Smooth muscle cell (in vitro differentiated cells): Measurements from ENCODE around the gene HRCT1. TPM values are rescaled to one million over a fixed set of nuclear protein-coding genes. Genes with fewer than 3 reads are reported as not detected.
A peak's percentile ranks its signal among the peaks of the same experiment; 100 is the strongest.

Source experiments
- DNase-seq: peaks from one replicate; lab custom pipeline; 2025; ENCODE audit not compliant: unreplicated experiment; lab: John Stamatoyannopoulos, UW
- H2AFZ ChIP-seq: fragments of 200-600 bp; sonication (generic); 2 replicates; pipeline ENCODE4 v1.6.0; 2016; ENCODE audit warnings: antibody characterized with exemption, low read depth, mild to moderate bottlenecking
- H3F3A ChIP-seq: fragments of 200-600 bp; sonication (generic); 2 replicates; pipeline ENCODE4 v1.6.0; 2017; ENCODE audit warnings: antibody characterized with exemption, low read depth
- H3K27ac ChIP-seq: fragments of 200-600 bp; sonication (generic); 2 replicates; pipeline ENCODE4 v1.5.1; 2016; ENCODE audit warnings: low read depth, mild to moderate bottlenecking
- H3K27me3 ChIP-seq: fragments of 200-600 bp; sonication (generic); 2 replicates; pipeline ENCODE4 v1.6.1; 2016; ENCODE audit warnings: low read depth, mild to moderate bottlenecking
- H3K36me3 ChIP-seq: fragments of 200-600 bp; sonication (generic); 2 replicates; pipeline ENCODE4 v1.5.1; 2016; ENCODE audit warnings: low read depth
- H3K4me1 ChIP-seq: fragments of 200-600 bp; sonication (generic); 2 replicates; pipeline ENCODE4 v1.5.1; 2016; ENCODE audit warnings: low read depth
- H3K4me2 ChIP-seq: fragments of 200-600 bp; sonication (generic); 2 replicates; pipeline ENCODE4 v1.6.0; 2016; ENCODE audit warnings: mild to moderate bottlenecking
- H3K4me3 ChIP-seq: fragments of 200-600 bp; sonication (generic); 2 replicates; pipeline ENCODE4 v1.5.1; 2016; ENCODE audit warnings: mild to moderate bottlenecking
- H3K79me2 ChIP-seq: fragments of 200-600 bp; sonication (generic); 2 replicates; pipeline ENCODE4 v1.6.0; 2016; ENCODE audit warnings: low read depth, mild to moderate bottlenecking
- H3K9ac ChIP-seq: fragments of 200-600 bp; sonication (generic); 2 replicates; pipeline ENCODE4 v1.6.0; 2016; ENCODE audit warnings: low read depth
- H3K9me3 ChIP-seq: fragments of 200-600 bp; sonication (generic); replicated peaks from 2 replicates; pipeline ENCODE4 v1.5.1; 2016; ENCODE audit warnings: low read depth
- H4K20me1 ChIP-seq: fragments of 200-600 bp; sonication (generic); 2 replicates; pipeline ENCODE4 v1.6.0; 2016; ENCODE audit warnings: low read depth
- WGBS: methylation state at CpG from one replicate; pipeline ENCODE4 v1.1.7; 2016; ENCODE audit warnings: low lambda C conversion rate; 5-methylcytosine and 5-hydroxymethylcytosine counted together
- polyA plus RNA-seq: library from polyadenylated mRNA; unstranded; fragments of >200 nt; fragmentation: Nextera tagmentation; extraction: Ambion mirVana; gene quantifications from 2 replicates; pipeline ENCODE4 v1.2.1, GENCODE V29; 2016
- total RNA-seq: library from RNA; depleted of rRNA; stranded (reverse); fragments of >200 nt; gene quantifications from 2 replicates; pipeline ENCODE4 v1.2.3, GENCODE V29; 2014
- TF ChIP-seq, protein P1 (sequence below): fragments of 200-600 bp; sonication (generic); IDR thresholded peaks from 2 replicates; pipeline ENCODE4 v1.5.1; 2017; ENCODE audit warnings: borderline replicate concordance, mild to moderate bottlenecking, antibody characterized with exemption; ENCODE audit not compliant: insufficient read depth, poor library complexity, severe bottlenecking

Gene HRCT1
- total RNA-seq (1.1 TPM in 1 of 2 replicates, not detected in the other), polyA plus RNA-seq (0.45 TPM in 1 of 2 replicates, not detected in the other)

DNA sequence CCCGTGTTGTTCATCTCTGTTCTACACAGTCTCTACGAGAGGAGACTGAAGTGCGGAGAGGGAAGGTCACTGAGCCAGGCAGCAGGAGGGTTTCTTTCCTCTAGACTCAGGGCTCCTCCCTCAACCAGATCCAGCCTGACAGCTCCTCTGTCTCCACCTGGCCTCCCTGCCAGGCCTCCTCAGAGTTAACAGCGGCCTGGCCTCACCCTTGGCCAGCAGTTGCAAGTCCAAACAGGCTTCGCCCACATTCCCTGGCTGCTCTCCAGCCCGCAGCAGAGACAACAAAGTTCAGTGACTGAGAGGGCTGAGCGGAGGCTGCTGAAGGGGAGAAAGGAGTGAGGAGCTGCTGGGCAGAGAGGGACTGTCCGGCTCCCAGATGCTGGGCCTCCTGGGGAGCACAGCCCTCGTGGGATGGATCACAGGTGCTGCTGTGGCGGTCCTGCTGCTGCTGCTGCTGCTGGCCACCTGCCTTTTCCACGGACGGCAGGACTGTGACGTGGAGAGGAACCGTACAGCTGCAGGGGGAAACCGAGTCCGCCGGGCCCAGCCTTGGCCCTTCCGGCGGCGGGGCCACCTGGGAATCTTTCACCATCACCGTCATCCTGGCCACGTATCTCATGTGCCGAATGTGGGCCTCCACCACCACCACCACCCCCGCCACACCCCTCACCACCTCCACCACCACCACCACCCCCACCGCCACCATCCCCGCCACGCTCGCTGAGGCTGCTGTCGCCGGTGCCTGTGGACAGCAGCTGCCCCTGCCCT lies at the start of gene HRCT1:
TSS of gene HRCT1 (plus strand) at position 291 of the 768 bp plus-strand sequence. CDS start at position 377, 86 bp downstream.
- Histone ChIP-seq H3K79me2 (no peaks in the 10 kb centered on the region), H3K27me3 (no peaks in the 10 kb centered on the region), H3K9me3 (no peaks in the 10 kb centered on the region), H3K36me3 (no peaks in the 10 kb centered on the region), H3K27ac (peak within 1 kb of the TSS; percentile 66), H4K20me1 (no peaks in the 10 kb centered on the region), H3F3A (peaks cover 12% of the 10 kb centered on the region), H3K9ac (no peak within 1 kb of the TSS), H2AFZ (peak within 1 kb of the TSS; percentile 10), H3K4me1 (peaks cover 26% of the 10 kb centered on the region), H3K4me3 (no peak within 1 kb of the TSS), H3K4me2 (peak within 1 kb of the TSS; percentile 68)
- WGBS: 69% methylated on average over 22 of the region's 30 CpGs
- no peak for DNase-seq
- TF ChIP-seq, protein P1, sequence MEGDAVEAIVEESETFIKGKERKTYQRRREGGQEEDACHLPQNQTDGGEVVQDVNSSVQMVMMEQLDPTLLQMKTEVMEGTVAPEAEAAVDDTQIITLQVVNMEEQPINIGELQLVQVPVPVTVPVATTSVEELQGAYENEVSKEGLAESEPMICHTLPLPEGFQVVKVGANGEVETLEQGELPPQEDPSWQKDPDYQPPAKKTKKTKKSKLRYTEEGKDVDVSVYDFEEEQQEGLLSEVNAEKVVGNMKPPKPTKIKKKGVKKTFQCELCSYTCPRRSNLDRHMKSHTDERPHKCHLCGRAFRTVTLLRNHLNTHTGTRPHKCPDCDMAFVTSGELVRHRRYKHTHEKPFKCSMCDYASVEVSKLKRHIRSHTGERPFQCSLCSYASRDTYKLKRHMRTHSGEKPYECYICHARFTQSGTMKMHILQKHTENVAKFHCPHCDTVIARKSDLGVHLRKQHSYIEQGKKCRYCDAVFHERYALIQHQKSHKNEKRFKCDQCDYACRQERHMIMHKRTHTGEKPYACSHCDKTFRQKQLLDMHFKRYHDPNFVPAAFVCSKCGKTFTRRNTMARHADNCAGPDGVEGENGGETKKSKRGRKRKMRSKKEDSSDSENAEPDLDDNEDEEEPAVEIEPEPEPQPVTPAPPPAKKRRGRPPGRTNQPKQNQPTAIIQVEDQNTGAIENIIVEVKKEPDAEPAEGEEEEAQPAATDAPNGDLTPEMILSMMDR: no peak

DNA sequence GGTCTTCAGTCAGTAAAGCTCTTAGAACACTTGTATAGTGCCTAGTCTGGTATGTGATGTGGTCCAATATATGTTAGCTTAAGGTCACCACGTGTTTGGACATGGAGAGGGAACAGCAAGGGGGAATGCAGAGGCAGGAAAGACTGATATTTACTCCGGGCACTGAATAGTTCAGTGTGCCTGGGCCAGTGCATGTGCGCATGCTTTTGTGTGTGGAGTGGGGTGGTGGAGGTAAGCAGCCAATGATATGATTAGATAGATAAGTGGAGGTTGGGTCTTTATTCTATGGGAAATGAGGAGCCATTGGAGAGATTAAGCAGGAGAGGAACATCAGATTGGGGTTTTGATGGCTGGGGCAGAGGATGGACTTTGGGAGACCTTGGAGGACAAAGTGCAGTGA lies 49.8 kb upstream of the HRCT1 start:
- Histone ChIP-seq H3K79me2 (no peaks in the 10 kb centered on the region), H3K4me1 (no peaks in the 10 kb centered on the region), H3F3A (no peaks in the 10 kb centered on the region), H3K36me3 (no peaks in the 10 kb centered on the region), H3K4me3 (no peak overlapping the region), H3K27ac (no peak overlapping the region), H2AFZ (no peak overlapping the region), H3K27me3 (peaks cover 8% of the 10 kb centered on the region), H3K4me2 (no peak overlapping the region), H4K20me1 (no peaks in the 10 kb centered on the region), H3K9ac (no peak overlapping the region), H3K9me3 (no peaks in the 10 kb centered on the region)
- DNase-seq: no peak
- 89% methylated on average over 3 of the region's 3 CpGs for WGBS
- TF ChIP-seq, protein P1: no peak

DNA sequence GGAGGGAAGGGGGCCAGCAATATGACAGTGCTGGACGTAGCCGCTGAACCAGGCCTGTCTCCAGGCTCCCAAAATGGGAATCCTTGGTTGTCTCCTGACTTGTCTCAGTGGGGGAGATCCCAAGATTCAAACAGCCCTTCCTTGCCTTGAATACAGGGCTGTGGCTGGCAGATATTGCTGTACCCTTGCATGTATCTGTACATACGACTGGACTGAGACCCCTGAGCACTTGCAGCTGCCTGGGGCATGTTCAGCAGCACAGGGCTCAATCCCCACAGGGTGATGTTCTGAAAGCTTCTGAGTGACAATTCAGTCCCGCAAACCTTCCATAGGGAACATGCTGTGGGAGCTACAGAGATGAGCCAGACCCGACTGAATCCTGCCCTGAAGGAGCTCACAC lies 49.1 kb upstream of the HRCT1 start:
- H3K9me3 ChIP-seq: no peaks in the 10 kb centered on the region
- H4K20me1 ChIP-seq: no peaks in the 10 kb centered on the region
- H3K27me3 ChIP-seq: peaks cover 11% of the 10 kb centered on the region
- H2AFZ ChIP-seq: no peak overlapping the region
- H3K79me2 ChIP-seq: no peaks in the 10 kb centered on the region
- no peak for DNase-seq
- 87% methylated on average over 5 of the region's 5 CpGs for WGBS
- H3K4me2 ChIP-seq: no peak overlapping the region
- no peaks in the 10 kb centered on the region for H3K36me3 ChIP-seq
- no peak overlapping the region for H3K9ac ChIP-seq
- TF ChIP-seq, protein P1: no peak
- no peaks in the 10 kb centered on the region for H3K4me1 ChIP-seq
- H3F3A ChIP-seq: no peaks in the 10 kb centered on the region
- no peak overlapping the region for H3K4me3 ChIP-seq
- no peak overlapping the region for H3K27ac ChIP-seq

DNA sequence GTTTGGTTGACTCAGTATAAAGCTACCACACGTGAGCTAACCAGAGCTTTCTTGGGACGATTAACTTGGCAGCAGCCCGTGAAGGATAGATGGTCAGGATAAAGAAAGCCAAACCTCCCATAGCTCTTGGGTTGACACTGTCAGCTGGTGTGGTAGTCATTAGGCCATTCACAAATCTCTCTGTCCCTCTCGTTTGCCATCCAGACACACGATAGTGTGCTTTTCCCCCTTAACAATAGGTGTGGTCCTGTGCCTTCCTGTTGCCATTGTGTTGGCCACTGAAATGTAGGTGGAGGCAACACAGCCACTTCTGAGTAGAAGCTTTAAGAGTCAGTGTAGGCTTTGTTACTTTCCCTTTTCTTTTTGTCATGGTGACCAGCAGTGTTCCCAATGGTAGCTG lies 47.5 kb upstream of the HRCT1 start:
- H3K9me3 ChIP-seq: no peaks in the 10 kb centered on the region
- H3K4me1 ChIP-seq: no peaks in the 10 kb centered on the region
- H3K79me2 ChIP-seq: no peaks in the 10 kb centered on the region
- TF ChIP-seq, protein P1: no peak
- H3K27ac ChIP-seq: no peak overlapping the region
- no peak overlapping the region for H2AFZ ChIP-seq
- H3K9ac ChIP-seq: no peak overlapping the region
- H3F3A ChIP-seq: no peaks in the 10 kb centered on the region
- peaks cover 11% of the 10 kb centered on the region for H3K27me3 ChIP-seq
- no peak for DNase-seq
- 93% methylated on average over 5 of the region's 5 CpGs for WGBS
- no peaks in the 10 kb centered on the region for H3K36me3 ChIP-seq
- H3K4me3 ChIP-seq: no peak overlapping the region
- H3K4me2 ChIP-seq: no peak overlapping the region
- no peaks in the 10 kb centered on the region for H4K20me1 ChIP-seq
